Measurements from ENCODE around the gene SIK3.

SIK3 gene

DNA sequence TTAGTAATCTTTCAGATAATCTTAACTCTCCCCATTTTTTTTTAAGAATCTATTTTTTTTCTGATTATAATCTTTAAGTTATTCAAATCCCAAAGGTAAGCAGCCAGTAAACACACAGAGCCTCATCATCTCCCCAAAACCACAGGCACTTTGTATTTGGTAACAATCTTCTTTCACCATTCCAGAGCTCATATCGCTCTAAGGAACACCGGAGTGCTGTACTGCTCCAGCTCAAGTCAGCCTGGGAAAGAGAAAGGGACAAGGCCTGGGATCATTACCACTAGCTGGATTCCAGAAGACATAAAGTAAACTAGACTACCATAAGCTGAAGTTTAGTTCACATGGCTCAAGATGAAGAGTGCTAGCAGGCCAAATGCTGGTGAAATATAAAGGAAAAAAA lies 187.8 kb downstream of the SIK3 start:
- no peaks in the 10 kb centered on the region for H3F3A ChIP-seq (ENCODE audit: insufficient read depth, low read length)
- TF ChIP-seq, protein P1, sequence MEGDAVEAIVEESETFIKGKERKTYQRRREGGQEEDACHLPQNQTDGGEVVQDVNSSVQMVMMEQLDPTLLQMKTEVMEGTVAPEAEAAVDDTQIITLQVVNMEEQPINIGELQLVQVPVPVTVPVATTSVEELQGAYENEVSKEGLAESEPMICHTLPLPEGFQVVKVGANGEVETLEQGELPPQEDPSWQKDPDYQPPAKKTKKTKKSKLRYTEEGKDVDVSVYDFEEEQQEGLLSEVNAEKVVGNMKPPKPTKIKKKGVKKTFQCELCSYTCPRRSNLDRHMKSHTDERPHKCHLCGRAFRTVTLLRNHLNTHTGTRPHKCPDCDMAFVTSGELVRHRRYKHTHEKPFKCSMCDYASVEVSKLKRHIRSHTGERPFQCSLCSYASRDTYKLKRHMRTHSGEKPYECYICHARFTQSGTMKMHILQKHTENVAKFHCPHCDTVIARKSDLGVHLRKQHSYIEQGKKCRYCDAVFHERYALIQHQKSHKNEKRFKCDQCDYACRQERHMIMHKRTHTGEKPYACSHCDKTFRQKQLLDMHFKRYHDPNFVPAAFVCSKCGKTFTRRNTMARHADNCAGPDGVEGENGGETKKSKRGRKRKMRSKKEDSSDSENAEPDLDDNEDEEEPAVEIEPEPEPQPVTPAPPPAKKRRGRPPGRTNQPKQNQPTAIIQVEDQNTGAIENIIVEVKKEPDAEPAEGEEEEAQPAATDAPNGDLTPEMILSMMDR (IDR thresholded peaks at IDR 0.05; ENCODE audit: low read length) = no peak
- TF ChIP-seq EZH2 (optimal IDR thresholded peaks at IDR 0.05; ENCODE audit: low read depth, low read length) (no peak), EZH2phosphoT487 (IDR thresholded peaks at IDR 0.05; ENCODE audit: low read length) (no peak)
- no peak for DNase-seq
- H3K4me2 ChIP-seq (ENCODE audit: low read depth, low read length) = no peak overlapping the region
- no peaks in the 10 kb centered on the region for H4K20me1 ChIP-seq (ENCODE audit: insufficient read depth, low read length)
- H3K9me3 ChIP-seq (replicated peaks; ENCODE audit: insufficient read depth, low read length) = no peaks in the 10 kb centered on the region
- H3K27ac ChIP-seq (ENCODE audit: low read length) = no peak overlapping the region
- H3K9ac ChIP-seq (ENCODE audit: low read length) = no peak overlapping the region
- H2AFZ ChIP-seq (ENCODE audit: low read length) = no peak overlapping the region
- H3K79me2 ChIP-seq (ENCODE audit: low read length) = peaks cover 18% of the 10 kb centered on the region; the same call in 1 of the 2 replicates
- no peak overlapping the region for H3K4me3 ChIP-seq (ENCODE audit: low read length)
- H3K27me3 ChIP-seq (replicated peaks; ENCODE audit: insufficient read depth, low read length) = no peaks in the 10 kb centered on the region
- H3K36me3 ChIP-seq (replicated peaks; ENCODE audit: insufficient read depth, low read length) = no peaks in the 10 kb centered on the region
- peaks cover 12% of the 10 kb centered on the region for H3K4me1 ChIP-seq (ENCODE audit: low read length)
- H3K9me2 ChIP-seq (replicated peaks; ENCODE audit: insufficient read depth, low read length) = no peaks in the 10 kb centered on the region

DNA sequence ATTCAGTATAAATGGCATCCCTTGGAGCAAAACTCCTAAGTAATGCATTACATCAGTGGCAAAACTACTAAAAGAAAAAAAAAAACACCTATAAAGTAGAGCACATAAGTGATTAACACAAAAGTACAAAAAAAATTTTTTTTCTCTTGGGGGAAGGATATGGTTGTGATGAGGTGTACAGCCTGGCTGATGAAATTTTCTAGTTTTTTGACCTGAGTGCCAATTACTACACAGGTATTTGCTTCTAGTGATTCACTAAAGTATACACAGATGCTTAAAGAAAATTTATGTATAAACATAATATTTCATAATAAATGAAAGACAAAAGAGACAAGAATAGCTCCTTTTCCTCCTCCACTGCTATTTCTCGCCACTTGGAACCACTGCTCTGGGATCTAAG lies 189.0 kb downstream of the SIK3 start:
- no peaks in the 10 kb centered on the region for H3K9me3 ChIP-seq (replicated peaks; ENCODE audit: insufficient read depth, low read length)
- H3K9ac ChIP-seq (ENCODE audit: low read length) = no peak overlapping the region
- H3K9me2 ChIP-seq (replicated peaks; ENCODE audit: insufficient read depth, low read length) = no peaks in the 10 kb centered on the region
- H2AFZ ChIP-seq (ENCODE audit: low read length) = no peak overlapping the region
- no peaks in the 10 kb centered on the region for H3K27me3 ChIP-seq (replicated peaks; ENCODE audit: insufficient read depth, low read length)
- no peak for TF ChIP-seq EZH2phosphoT487 (IDR thresholded peaks at IDR 0.05; ENCODE audit: low read length)
- no peaks in the 10 kb centered on the region for H4K20me1 ChIP-seq (ENCODE audit: insufficient read depth, low read length)
- no peak overlapping the region for H3K27ac ChIP-seq (ENCODE audit: low read length)
- H3K79me2 ChIP-seq (ENCODE audit: low read length) = peaks cover 21% of the 10 kb centered on the region; the same call in 1 of the 2 replicates
- DNase-seq = no peak
- H3K4me1 ChIP-seq (ENCODE audit: low read length) = peaks cover 12% of the 10 kb centered on the region
- H3F3A ChIP-seq (ENCODE audit: insufficient read depth, low read length) = no peaks in the 10 kb centered on the region
- no peak overlapping the region for H3K4me3 ChIP-seq (ENCODE audit: low read length)
- H3K36me3 ChIP-seq (replicated peaks; ENCODE audit: insufficient read depth, low read length) = no peaks in the 10 kb centered on the region
- no peak overlapping the region for H3K4me2 ChIP-seq (ENCODE audit: low read depth, low read length)

DNA sequence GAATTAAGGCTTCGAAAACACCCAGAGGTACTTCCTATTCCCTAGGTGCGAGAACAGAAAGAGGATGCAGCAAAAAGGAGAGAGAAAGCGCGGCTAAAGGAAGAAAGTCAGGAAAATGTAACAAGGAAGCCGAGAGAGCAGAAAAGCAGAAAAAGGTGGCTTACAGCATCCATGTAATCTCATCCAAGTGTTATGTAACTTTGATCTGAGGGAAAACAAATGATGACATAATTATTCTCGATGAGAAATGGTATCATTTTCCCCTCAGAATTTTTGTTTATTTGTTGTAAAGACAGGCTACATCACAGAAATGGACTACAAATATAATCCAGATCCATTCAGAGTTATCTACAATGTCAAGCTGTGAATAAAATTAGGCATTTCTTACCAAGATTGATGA lies 191.7 kb downstream of the SIK3 start:
- no peaks in the 10 kb centered on the region for H4K20me1 ChIP-seq (ENCODE audit: insufficient read depth, low read length)
- DNase-seq = no peak
- H3K9me2 ChIP-seq (replicated peaks; ENCODE audit: insufficient read depth, low read length) = no peaks in the 10 kb centered on the region
- peaks cover 12% of the 10 kb centered on the region for H3K4me1 ChIP-seq (ENCODE audit: low read length)
- peaks cover 22% of the 10 kb centered on the region; the same call in 1 of the 2 replicates for H3K79me2 ChIP-seq (ENCODE audit: low read length)
- H3K9ac ChIP-seq (ENCODE audit: low read length) = no peak overlapping the region
- TF ChIP-seq, protein P1 (IDR thresholded peaks at IDR 0.05; ENCODE audit: low read length) = no peak
- TF ChIP-seq EZH2 (optimal IDR thresholded peaks at IDR 0.05; ENCODE audit: low read depth, low read length) (no peak), EZH2phosphoT487 (IDR thresholded peaks at IDR 0.05; ENCODE audit: low read length) (no peak)
- no peak overlapping the region for H3K4me3 ChIP-seq (ENCODE audit: low read length)
- no peak overlapping the region for H2AFZ ChIP-seq (ENCODE audit: low read length)
- no peak overlapping the region for H3K4me2 ChIP-seq (ENCODE audit: low read depth, low read length)
- H3K36me3 ChIP-seq (replicated peaks; ENCODE audit: insufficient read depth, low read length) = no peaks in the 10 kb centered on the region
- no peak overlapping the region for H3K27ac ChIP-seq (ENCODE audit: low read length)
- H3K9me3 ChIP-seq (replicated peaks; ENCODE audit: insufficient read depth, low read length) = no peaks in the 10 kb centered on the region
- no peaks in the 10 kb centered on the region for H3F3A ChIP-seq (ENCODE audit: insufficient read depth, low read length)
- no peaks in the 10 kb centered on the region for H3K27me3 ChIP-seq (replicated peaks; ENCODE audit: insufficient read depth, low read length)

DNA sequence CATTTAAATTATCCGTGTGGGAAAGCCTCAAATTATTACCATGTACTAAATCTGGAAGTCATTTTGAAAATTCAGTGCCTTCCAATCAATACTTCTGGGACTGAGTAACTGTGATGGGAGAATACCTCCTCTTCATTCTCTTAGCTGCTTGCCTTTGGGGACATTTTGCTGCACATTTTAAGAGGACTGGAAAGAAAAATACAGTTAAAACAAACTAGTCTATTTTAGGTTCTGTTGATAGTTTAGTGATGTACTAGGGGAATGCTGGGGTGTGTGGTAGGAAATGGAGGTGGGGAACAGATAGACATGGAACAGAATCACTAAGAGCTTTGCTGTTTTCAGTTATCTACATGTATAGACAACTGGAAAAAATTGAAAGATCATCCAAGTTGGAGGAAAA lies 195.1 kb downstream of the SIK3 start:
- no peaks in the 10 kb centered on the region for H3K9me2 ChIP-seq (replicated peaks; ENCODE audit: insufficient read depth, low read length)
- no peak for DNase-seq
- H3F3A ChIP-seq (ENCODE audit: insufficient read depth, low read length) = no peaks in the 10 kb centered on the region
- peaks cover 15% of the 10 kb centered on the region; the same call in 1 of the 2 replicates for H3K79me2 ChIP-seq (ENCODE audit: low read length)
- no peaks in the 10 kb centered on the region for H3K27me3 ChIP-seq (replicated peaks; ENCODE audit: insufficient read depth, low read length)
- no peaks in the 10 kb centered on the region for H3K36me3 ChIP-seq (replicated peaks; ENCODE audit: insufficient read depth, low read length)
- H3K4me3 ChIP-seq (ENCODE audit: low read length) = no peak overlapping the region
- H2AFZ ChIP-seq (ENCODE audit: low read length) = no peak overlapping the region
- H3K4me1 ChIP-seq (ENCODE audit: low read length) = no peaks in the 10 kb centered on the region
- TF ChIP-seq EZH2phosphoT487 (IDR thresholded peaks at IDR 0.05; ENCODE audit: low read length) (no peak), EZH2 (optimal IDR thresholded peaks at IDR 0.05; ENCODE audit: low read depth, low read length) (no peak)
- TF ChIP-seq, protein P1 (IDR thresholded peaks at IDR 0.05; ENCODE audit: low read length) = no peak
- no peak overlapping the region for H3K4me2 ChIP-seq (ENCODE audit: low read depth, low read length)
- H3K27ac ChIP-seq (ENCODE audit: low read length) = no peak overlapping the region
- no peak overlapping the region for H3K9ac ChIP-seq (ENCODE audit: low read length)
- no peaks in the 10 kb centered on the region for H4K20me1 ChIP-seq (ENCODE audit: insufficient read depth, low read length)
- no peaks in the 10 kb centered on the region for H3K9me3 ChIP-seq (replicated peaks; ENCODE audit: insufficient read depth, low read length)

Data from MM.1S (cell line).